Stimulated activated CD8-positive, alpha-beta memory T cell treated with anti-CD3 and anti-CD28 coated beads, Interleukin-12 subunit alpha, Interleukin-12 subunit beta, amount 100 ng/mL, for 1 hour (primary cell): ENCODE results near the gene CNOT10.

Experiments
- DNase-seq: peaks from one replicate; pipeline ENCODE4 v3.0.0-alpha.2; 2020; ENCODE audit warnings: low read depth

The CNOT10 gene

GRCh38 chr3:32817558-32818228, 132.7 kb downstream of the CNOT10 start, which contains the start of gene TRIM71:
TRIM71 (plus strand) TSS chr3:32817997; CDS start chr3:32818081, 84 bp downstream.
- DNase-seq, result no peak

- DNase-seq, result no peak
These were observed 133.4 kb downstream of the CNOT10 start for GRCh38 chr3:32818229-32818969.

- DNase-seq, result no peak
These were observed 134.1 kb downstream of the CNOT10 start for GRCh38 chr3:32818970-32819511.

- DNase-seq, result no peak
These were observed 134.8 kb downstream of the CNOT10 start for GRCh38 chr3:32819551-32820348.

- DNase-seq, result no peak
These were observed 135.4 kb downstream of the CNOT10 start for GRCh38 chr3:32820430-32820829.

GRCh38 chr3:32820971-32821685, 136.1 kb downstream of the CNOT10 start:
- DNase-seq, result no peak

- DNase-seq, result no peak
These were observed 136.8 kb downstream of the CNOT10 start for GRCh38 chr3:32821686-32822296.

GRCh38 chr3:32822609-32823498, 137.9 kb downstream of the CNOT10 start:
- no peak for DNase-seq
